ENCODE data around the gene METTL4. TPM values are rescaled to one million over a fixed set of nuclear protein-coding genes. Genes with fewer than 3 reads are reported as not detected.

Gene METTL4
- total RNA-seq, 1 experiment from 2014 or later = 15.5 TPM

GRCh38 chr18:2564373-2564772, 6.9 kb downstream of the METTL4 start:
- no TSS peak for BruUV-seq (replicated peaks)
- POLR2A ChIA-PET = no interaction called here
- Histone ChIP-seq H3K9me3 (ENCODE audit: control insufficient read depth in 1 of 2, insufficient read depth in 1 of 2, low read depth in 1 of 2, low read length in 2 of 2) (no peaks in the 10 kb centered on the region), H3K4me3 (replicated peaks in 1 of 2; ENCODE audit: low read depth in 1 of 2, low read length in 2 of 2) (no peak overlapping the region), H3K4me1 (ENCODE audit: control insufficient read depth in 1 of 2, insufficient read depth in 2 of 2, low read length in 2 of 2) (no peaks in the 10 kb centered on the region), H3K9ac (ENCODE audit: low read length) (no peak overlapping the region), H4K20me1 (ENCODE audit: insufficient read depth) (no peaks in the 10 kb centered on the region), H2AFZ (ENCODE audit: low read depth, low read length, poor library complexity, severe bottlenecking) (no peak overlapping the region), H3K36me3 (ENCODE audit: control insufficient read depth in 1 of 2, insufficient read depth in 2 of 2, low read length in 2 of 2) (no peaks in the 10 kb centered on the region; a peak in 1 of 4 replicates), H3K27me3 (ENCODE audit: insufficient read depth, low read length) (no peaks in the 10 kb centered on the region), H3K27ac (ENCODE audit: low read depth, low read length) (no peak overlapping the region), H3K79me2 (ENCODE audit: insufficient read depth, low read length) (peaks cover 1% of the 10 kb centered on the region; the same call in 1 of the 2 replicates), H3K9me2 (ENCODE audit: insufficient read depth) (no peaks in the 10 kb centered on the region), H3K4me2 (ENCODE audit: low read length) (no peak overlapping the region)
- DNase-seq (ENCODE audit: low read depth, low spot score) (no peak), ATAC-seq (no peak)
- TF ChIP-seq EZH2phosphoT487 (IDR thresholded peaks at IDR 0.05; ENCODE audit: borderline replicate concordance) = no peak
- TF ChIP-seq, protein P1, sequence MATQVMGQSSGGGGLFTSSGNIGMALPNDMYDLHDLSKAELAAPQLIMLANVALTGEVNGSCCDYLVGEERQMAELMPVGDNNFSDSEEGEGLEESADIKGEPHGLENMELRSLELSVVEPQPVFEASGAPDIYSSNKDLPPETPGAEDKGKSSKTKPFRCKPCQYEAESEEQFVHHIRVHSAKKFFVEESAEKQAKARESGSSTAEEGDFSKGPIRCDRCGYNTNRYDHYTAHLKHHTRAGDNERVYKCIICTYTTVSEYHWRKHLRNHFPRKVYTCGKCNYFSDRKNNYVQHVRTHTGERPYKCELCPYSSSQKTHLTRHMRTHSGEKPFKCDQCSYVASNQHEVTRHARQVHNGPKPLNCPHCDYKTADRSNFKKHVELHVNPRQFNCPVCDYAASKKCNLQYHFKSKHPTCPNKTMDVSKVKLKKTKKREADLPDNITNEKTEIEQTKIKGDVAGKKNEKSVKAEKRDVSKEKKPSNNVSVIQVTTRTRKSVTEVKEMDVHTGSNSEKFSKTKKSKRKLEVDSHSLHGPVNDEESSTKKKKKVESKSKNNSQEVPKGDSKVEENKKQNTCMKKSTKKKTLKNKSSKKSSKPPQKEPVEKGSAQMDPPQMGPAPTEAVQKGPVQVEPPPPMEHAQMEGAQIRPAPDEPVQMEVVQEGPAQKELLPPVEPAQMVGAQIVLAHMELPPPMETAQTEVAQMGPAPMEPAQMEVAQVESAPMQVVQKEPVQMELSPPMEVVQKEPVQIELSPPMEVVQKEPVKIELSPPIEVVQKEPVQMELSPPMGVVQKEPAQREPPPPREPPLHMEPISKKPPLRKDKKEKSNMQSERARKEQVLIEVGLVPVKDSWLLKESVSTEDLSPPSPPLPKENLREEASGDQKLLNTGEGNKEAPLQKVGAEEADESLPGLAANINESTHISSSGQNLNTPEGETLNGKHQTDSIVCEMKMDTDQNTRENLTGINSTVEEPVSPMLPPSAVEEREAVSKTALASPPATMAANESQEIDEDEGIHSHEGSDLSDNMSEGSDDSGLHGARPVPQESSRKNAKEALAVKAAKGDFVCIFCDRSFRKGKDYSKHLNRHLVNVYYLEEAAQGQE (IDR thresholded peaks at IDR 0.05; ENCODE audit: low read depth) = no peak
- TF ChIP-seq RAD21 (IDR thresholded peaks at IDR 0.05; ENCODE audit: low read depth) = no peak
- no peak for TF ChIP-seq TCF7L2 (IDR thresholded peaks at IDR 0.05; ENCODE audit: borderline replicate concordance, extremely low read depth, insufficient read depth, insufficient read length)
- TF ChIP-seq ZBTB33 (IDR thresholded peaks at IDR 0.05; ENCODE audit: extremely low read depth, insufficient replicate concordance, low read length) = no peak
- no peak for TF ChIP-seq ELF1 (IDR thresholded peaks at IDR 0.05; ENCODE audit: borderline replicate concordance, low read depth)
- CTCF ChIA-PET = interaction anchor here (0.7 kb wide), 1 partner anchor 605 kb away, joined by 3 read pairs; no protein-coding TSS in a partner anchor
- intact Hi-C loops (cut with micrococcal nuclease) = no loop called here
- RAD21 ChIA-PET (ENCODE audit: low non-redundant PET in 1 of 2, low total read pairs in 2 of 2, uncharacterized antibody in 2 of 2, unreplicated experiment in 2 of 2) = no interaction called here
